Mucosa of rectum (tissue), 2 donors: ENCODE data around the gene ZNF335.
"Not testable (repeated sequence)": the region's sequence is repeated elsewhere in the genome, so short reads cannot be mapped to it uniquely, and the experiment has no call there.

ENCODE experiments used
- H3K27ac ChIP-seq, 2 donors: one replicate each; pipeline ENCODE4 v1.7.0; 2013; ENCODE audit warnings: inconsistent platforms in 2 of 2, low read depth in 2 of 2, low read length in 2 of 2
- H3K27me3 ChIP-seq, 2 donors: one replicate each; pipeline ENCODE4 v1.7.0; 2013; ENCODE audit warnings: low read length in 2 of 2; ENCODE audit not compliant: control insufficient read depth in 2 of 2, insufficient read depth in 2 of 2
- H3K36me3 ChIP-seq, 2 donors: one replicate each; pipeline ENCODE4 v1.7.0; 2013; ENCODE audit warnings: low read length in 2 of 2; ENCODE audit not compliant: control insufficient read depth in 2 of 2, insufficient read depth in 2 of 2
- H3K4me1 ChIP-seq, 2 donors: one replicate each; pipeline ENCODE4 v1.7.0; 2013; ENCODE audit warnings: low read length in 2 of 2, mild to moderate bottlenecking in 1 of 2; ENCODE audit not compliant: control insufficient read depth in 2 of 2, insufficient read depth in 2 of 2
- H3K4me3 ChIP-seq, 2 donors: one replicate each; pipeline ENCODE4 v1.7.0; 2013; ENCODE audit warnings: low read length in 2 of 2
- H3K9ac ChIP-seq, 2 donors: one replicate each; pipeline ENCODE4 v1.7.0; 2013; ENCODE audit warnings: low read length in 2 of 2, low read depth in 1 of 2, mild to moderate bottlenecking in 1 of 2
- H3K9me3 ChIP-seq, 2 donors: one replicate each; pipeline ENCODE4 v1.7.0; 2013; ENCODE audit warnings: low read length in 2 of 2; ENCODE audit not compliant: control insufficient read depth in 2 of 2
- donor health status: healthy.
- donor health status: Normal muscosa, but diverticular disease.

ZNF335 gene

DNA sequence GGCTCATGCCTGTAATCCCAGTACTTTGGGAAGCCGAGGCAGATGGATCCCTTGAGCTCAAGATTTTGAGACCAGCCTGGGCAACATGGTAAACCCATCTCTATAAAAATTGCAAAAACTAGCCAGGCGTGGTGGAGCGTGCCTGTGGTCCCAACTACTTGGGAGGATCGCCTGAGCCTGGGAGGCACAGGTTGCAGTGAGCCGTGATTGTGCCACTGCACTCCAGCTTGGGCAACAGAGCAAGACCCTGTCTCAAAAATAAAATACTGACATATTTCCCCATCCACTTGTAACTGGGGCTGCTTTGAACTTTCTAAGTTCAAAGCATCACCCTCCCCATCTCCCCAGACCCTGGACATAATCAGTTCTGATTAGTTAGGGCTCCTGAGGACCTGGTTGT, 29.5 kb upstream of the ZNF335 start:
- Histone ChIP-seq H3K36me3 (no peaks in the 10 kb centered on the region), H3K9ac (no peak overlapping the region), H3K27ac (no peak overlapping the region), H3K27me3 (peaks cover 7 to 13% of the 10 kb centered on the region in 2 donors), H3K9me3 (no peaks in the 10 kb centered on the region), H3K4me1 (peaks cover 0 to 5% of the 10 kb centered on the region in 2 donors), H3K4me3 (no peak overlapping the region)

DNA sequence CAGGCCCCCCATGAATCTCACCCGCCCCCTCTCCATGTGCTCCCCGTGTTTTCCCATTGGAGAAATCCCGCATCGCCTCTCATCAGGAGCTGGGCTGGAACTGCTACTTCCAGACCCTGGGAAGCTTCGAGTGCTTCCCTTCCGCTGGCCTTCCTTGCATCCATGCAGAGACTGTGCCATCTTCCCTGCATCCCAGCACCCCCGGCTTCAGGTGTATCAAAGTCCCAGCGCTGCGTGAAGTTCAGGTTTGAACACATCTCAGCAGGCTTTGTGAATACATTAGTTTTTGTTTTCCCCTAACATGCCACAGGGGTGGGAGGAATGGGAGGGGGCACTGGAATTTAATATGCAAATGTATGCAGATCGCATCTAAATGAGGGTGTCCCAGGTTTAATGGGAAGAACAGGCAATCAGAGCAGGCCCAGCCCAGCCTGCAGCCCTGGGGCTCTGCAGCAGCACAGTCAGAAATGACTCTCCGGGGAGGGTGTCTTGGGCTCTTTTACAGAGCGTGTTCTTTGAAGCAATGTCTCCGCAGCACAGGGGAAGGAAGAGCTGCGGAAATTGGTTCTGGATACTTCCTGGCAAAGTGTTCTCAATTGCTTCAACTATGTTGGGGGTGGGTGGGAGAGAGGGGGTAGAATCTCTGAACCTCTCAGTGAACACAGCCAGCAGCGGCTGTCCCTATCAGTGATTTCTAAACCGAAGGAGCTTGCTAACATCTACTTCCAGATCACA, 28.4 kb upstream of the ZNF335 start:
- no peaks in the 10 kb centered on the region for H3K36me3 ChIP-seq
- peaks cover 0 to 2% of the 10 kb centered on the region in 2 donors for H3K4me1 ChIP-seq

DNA sequence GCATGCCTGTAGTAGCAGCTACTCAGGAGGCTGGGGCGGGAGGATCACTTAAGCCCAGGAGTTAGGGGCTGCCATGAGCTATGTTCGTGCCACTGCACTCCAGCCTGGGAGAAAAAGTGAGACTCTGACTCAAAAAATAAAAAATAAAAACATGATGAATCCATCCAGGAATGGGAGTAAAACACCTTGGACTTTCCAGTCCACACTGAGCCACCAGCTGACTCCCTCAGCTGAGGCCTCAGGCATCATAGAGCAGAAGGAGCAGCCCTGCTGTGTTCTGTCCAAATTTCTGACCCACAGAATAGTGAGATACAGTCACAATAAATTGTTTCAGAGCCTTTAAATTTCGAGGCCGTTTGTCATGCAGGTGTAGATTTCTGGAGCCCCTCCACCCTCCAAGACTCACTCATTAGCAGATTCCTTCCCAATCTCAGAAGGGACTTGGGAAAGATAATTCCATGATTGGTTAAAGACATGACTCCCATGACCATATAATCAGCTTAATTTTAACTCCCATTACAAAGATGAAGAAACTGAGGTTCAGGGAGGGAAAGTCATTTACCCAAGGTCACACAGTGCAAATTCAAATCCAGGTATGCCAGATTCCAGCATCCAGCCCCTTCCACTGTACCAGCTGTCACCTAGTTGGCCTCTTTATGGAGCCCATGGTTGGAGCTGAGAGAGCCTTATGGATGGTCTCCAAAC, 27.7 kb upstream of the ZNF335 start:
- Histone ChIP-seq H3K36me3 (no peaks in the 10 kb centered on the region), H3K9ac (no peak overlapping the region), H3K4me3 (no peak overlapping the region), H3K4me1 (no peaks in the 10 kb centered on the region), H3K27me3 (peaks cover 4 to 13% of the 10 kb centered on the region in 2 donors), H3K9me3 (no peaks in the 10 kb centered on the region), H3K27ac (no peak overlapping the region)

More for the DNA sequence above, 28.4 kb upstream of the ZNF335 start:
- Histone ChIP-seq H3K4me3 (no peak overlapping the region), H3K9me3 (no peaks in the 10 kb centered on the region), H3K27ac (no peak overlapping the region), H3K27me3 (peaks cover 4 to 13% of the 10 kb centered on the region in 2 donors), H3K9ac (no peak overlapping the region)

DNA sequence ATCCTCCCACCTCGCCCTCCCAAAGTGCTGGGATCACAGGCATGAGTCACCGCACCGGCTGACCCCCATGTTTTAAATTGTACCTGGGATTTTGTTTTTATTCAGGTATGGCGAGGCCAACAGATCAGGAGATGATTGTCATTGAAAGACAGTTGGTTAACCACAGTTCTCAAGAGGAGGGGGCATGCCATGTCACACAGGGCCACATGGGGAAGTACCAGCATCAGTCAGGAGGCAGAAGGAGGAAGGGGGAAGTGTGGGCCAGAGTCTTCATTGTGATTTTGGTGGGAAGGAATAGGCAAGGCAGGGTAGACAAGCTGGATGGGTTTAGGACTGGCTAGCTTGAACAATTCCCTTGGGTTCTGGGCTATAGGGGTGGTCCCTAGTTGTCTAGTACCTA, 26.8 kb upstream of the ZNF335 start:
- H3K36me3 ChIP-seq, result no peaks in the 10 kb centered on the region
- H3K9me3 ChIP-seq, result no peaks in the 10 kb centered on the region
- no peaks in the 10 kb centered on the region for H3K4me1 ChIP-seq
- no peak overlapping the region for H3K9ac ChIP-seq
- no peak overlapping the region for H3K27ac ChIP-seq
- no peak overlapping the region for H3K4me3 ChIP-seq
- H3K27me3 ChIP-seq, result peaks cover 4 to 13% of the 10 kb centered on the region in 2 donors

DNA sequence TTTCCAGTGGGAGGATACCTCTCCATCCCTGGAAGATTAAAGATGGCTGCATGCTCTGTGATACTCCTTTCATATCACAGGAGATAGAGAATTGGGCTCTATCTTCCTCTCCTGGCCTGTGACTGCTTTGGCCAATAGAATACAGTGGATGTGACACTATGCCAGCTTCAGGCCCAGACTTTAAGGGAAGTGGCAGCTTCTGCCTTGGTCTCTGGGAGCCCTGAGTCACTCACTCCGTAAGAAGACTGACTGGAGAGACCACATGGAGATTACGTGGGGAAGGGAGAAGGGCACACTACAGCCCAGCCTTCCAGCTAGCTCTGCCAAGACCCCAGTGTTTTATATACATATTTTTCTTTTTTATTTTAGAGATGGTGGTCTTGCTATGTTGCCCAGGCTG, 26.3 kb upstream of the ZNF335 start:
- no peaks in the 10 kb centered on the region for H3K4me1 ChIP-seq
- no peak overlapping the region for H3K4me3 ChIP-seq
- peaks cover 4 to 13% of the 10 kb centered on the region in 2 donors for H3K27me3 ChIP-seq
- no peaks in the 10 kb centered on the region for H3K36me3 ChIP-seq
- no peak overlapping the region for H3K27ac ChIP-seq
- no peak overlapping the region for H3K9ac ChIP-seq
- no peaks in the 10 kb centered on the region for H3K9me3 ChIP-seq

DNA sequence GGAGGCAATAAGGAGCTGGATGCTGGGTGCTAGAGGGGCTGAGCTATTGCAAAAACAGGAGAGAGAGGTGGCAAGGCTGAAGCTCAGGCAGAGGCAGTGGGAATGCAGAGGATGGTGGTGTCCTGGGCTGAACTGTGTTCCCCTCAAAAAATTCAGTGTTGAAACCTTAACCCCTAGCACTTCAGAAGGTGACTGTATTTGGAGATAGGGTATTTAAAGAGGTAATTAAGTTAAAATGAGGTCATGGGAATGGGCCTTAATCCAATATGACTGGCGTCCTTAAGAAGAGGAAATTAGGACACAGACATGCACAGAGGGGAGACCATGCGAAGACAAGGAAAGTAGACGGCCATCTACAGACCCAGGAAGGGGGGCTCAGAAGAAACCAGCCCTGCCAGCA, 25.2 kb upstream of the ZNF335 start:
- no peak overlapping the region for H3K9ac ChIP-seq
- no peaks in the 10 kb centered on the region for H3K4me1 ChIP-seq
- H3K9me3 ChIP-seq, result no peaks in the 10 kb centered on the region
- H3K36me3 ChIP-seq, result no peaks in the 10 kb centered on the region
- peaks cover 4 to 13% of the 10 kb centered on the region in 2 donors for H3K27me3 ChIP-seq
- no peak overlapping the region for H3K4me3 ChIP-seq
- H3K27ac ChIP-seq, result no peak overlapping the region

DNA sequence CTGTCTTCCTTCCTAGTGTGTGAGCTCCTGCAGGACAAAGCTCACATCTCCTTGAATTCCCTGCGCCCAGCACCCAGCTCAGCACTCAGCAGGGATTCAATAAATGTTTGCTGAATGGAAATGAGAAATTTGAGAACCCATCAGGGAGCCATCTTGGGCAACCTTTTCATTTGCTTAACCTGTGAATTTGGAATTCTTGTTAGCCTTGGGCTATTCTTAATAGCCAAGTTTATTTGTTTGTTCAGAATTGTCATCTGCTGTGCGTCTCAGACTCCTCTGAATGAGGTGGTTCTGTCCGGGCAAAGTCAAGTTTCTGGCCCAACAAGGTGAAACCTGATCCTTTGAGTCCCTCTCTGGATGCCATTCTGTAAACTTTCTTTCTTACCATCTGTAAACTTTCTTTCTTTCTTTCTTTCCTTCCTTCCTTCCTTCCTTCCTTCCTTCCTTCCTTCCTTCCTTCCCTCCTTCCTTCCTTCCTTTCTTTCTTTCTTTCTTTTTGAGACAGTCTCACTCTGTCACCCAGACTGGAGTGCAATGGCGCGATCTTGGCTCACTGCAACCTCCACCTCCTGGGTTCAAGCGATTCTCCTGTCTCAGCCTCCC, 23.6 kb upstream of the ZNF335 start:
- H3K27me3 ChIP-seq, result peaks cover 4 to 13% of the 10 kb centered on the region in 2 donors
- not testable (repeated sequence) for H3K9me3 ChIP-seq, H3K36me3 ChIP-seq, H3K9ac ChIP-seq, H3K4me3 ChIP-seq, H3K27ac ChIP-seq, H3K4me1 ChIP-seq

DNA sequence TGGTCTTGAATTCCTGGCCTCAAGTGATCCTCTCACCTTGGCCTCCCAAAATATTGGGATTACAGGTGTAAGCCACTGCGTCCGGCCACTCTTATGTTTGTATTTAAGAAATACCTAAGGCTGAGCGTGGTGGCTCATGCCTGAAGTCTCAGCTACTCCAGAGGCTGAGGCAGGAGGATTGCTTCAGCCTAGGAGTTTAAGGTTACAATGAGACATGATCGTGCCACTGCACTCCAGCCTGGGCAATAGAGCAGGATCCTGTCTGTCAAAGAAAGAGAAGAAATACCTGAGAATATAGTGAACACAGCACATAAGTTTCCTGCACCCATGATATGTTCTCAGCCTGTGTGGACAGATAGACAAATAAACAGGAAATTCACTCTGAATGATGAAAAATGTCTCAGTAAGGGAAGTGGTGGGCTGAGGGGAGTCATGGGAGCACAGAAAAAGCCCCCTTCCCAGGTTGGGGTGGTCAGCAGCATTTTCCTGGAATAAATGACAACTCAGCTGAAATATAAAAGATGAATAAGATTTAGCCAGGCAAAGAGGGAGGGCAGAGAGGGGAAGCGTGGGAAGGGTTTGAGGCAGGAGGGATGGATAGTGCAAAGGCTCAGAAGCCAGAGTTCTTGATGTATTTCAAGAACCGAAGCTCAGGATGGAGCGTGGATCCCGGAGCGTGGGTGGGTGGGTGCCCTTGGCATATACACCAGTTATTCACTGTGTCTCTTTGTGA, 22.9 kb upstream of the ZNF335 start:
- peaks cover 4 to 9% of the 10 kb centered on the region in 2 donors for H3K27me3 ChIP-seq
- H3K9ac ChIP-seq, result no peak overlapping the region
- H3K4me1 ChIP-seq, result no peaks in the 10 kb centered on the region
- H3K27ac ChIP-seq, result no peak overlapping the region
- H3K4me3 ChIP-seq, result no peak overlapping the region
- no peaks in the 10 kb centered on the region for H3K9me3 ChIP-seq
- no peaks in the 10 kb centered on the region for H3K36me3 ChIP-seq

DNA sequence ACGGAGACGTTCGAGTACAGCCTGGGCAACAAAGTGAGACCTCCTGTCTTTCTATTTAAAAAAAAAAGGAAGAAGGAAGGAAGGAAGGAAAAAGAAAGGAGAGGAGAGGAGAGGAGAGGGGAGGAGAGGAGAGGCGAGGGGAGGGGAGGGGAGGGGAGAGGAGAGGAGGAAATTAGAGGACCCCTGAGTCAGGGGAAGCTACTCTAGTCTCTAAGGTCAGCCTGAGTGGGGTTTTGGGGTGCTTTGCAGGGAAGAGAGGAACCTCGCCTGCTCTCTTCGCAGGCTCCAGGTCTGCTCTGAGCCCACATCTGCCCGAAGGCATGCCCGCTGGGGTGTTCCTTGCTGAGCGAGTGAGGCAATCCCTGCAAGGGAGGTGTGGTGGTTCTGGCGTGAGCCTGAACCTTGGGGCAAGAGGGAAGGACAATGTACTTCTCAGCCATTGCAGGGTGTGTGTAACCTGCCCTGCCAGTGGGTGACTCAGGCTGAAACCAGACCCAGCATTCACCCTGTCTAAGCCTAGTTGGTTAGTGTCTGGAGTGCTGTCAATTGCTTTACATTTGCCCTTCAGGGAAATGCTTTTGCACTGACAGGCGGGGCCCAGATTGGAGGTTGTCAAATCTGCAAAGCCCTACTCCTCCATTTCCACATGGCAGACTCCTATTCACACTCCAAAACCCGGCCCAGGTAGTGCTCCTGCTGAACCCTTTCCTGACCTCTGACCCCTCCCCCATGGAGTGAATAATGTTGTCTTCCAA, 21.4 kb upstream of the ZNF335 start:
- Histone ChIP-seq H3K27ac (no peak overlapping the region), H3K27me3 (peaks cover 4 to 7% of the 10 kb centered on the region in 2 donors), H3K4me3 (no peak overlapping the region), H3K4me1 (no peaks in the 10 kb centered on the region), H3K9ac (no peak overlapping the region), H3K9me3 (no peaks in the 10 kb centered on the region), H3K36me3 (no peaks in the 10 kb centered on the region)
